Measurements from ENCODE around the gene CPED1.
"Not testable (repeated sequence)": the region's sequence is repeated elsewhere in the genome, so short reads cannot be mapped to it uniquely, and the experiment has no call there.

The CPED1 gene

GRCh38 chr7:121172484-121172883, 184.0 kb downstream of the CPED1 start:
- no peaks in the 10 kb centered on the region for H3K27me3 ChIP-seq (ENCODE audit: control insufficient read depth, insufficient read depth, low read length)
- no peak overlapping the region for H3K4me2 ChIP-seq (ENCODE audit: low read length)
- no peak overlapping the region for H3K4me3 ChIP-seq (ENCODE audit: low read length)
- no peaks in the 10 kb centered on the region for H3K9me3 ChIP-seq (replicated peaks; ENCODE audit: low read length)
- H3K9ac ChIP-seq (ENCODE audit: low read depth, low read length) = no peak overlapping the region
- H3K36me3 ChIP-seq (ENCODE audit: insufficient read depth, low read length) = no peaks in the 10 kb centered on the region
- no peaks in the 10 kb centered on the region for H3K4me1 ChIP-seq (ENCODE audit: control insufficient read depth, insufficient read depth, low read length)

DNA sequence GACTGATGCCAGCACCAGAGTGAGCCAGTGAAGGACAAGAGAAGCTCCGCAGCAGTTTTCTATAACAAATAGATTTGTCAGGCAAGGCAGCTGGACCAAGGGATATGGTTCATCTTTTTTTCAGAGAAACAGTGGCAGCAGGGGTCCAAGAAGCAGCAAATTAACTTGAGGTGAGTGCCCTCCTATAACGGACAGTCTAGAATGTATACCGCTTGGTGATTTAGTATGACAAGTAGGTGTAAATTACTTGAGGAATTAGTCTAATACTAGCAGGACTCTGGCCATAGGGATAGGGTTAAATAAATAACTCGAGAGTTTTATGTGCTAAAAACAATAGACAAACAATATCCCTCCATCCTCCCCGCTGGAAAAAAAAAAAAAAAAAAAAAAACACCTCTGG, 187.3 kb downstream of the CPED1 start:
- Histone ChIP-seq H3K4me3 (ENCODE audit: low read length) (no peak overlapping the region), H3K9ac (ENCODE audit: low read depth, low read length) (no peak overlapping the region), H3K4me1 (ENCODE audit: control insufficient read depth, insufficient read depth, low read length) (no peaks in the 10 kb centered on the region), H3K27me3 (ENCODE audit: control insufficient read depth, insufficient read depth, low read length) (no peaks in the 10 kb centered on the region), H3K4me2 (ENCODE audit: low read length) (no peak overlapping the region), H3K9me3 (replicated peaks; ENCODE audit: low read length) (no peaks in the 10 kb centered on the region), H3K36me3 (ENCODE audit: insufficient read depth, low read length) (no peaks in the 10 kb centered on the region)

DNA sequence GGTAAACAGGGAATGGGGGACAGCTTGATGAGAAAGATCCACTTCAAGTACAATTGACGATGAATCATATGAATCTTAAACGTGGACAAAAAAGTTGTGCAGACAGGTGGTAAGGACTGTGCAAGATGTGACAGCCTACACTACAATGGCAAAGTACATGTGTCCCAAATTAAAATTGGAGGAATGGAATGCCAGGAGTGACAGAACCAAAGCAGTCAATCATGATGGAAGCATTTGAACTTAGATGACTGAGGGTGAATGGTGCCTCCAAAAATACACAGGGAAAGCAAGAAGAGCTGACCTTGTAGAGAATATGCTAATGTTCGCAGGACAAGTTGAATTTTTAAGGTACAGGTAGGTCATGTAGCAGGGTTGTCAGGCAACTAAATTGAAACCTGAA, 189.9 kb downstream of the CPED1 start:
- no peak overlapping the region for H3K4me3 ChIP-seq (ENCODE audit: low read length)
- H3K27me3 ChIP-seq (ENCODE audit: control insufficient read depth, insufficient read depth, low read length) = no peaks in the 10 kb centered on the region
- no peaks in the 10 kb centered on the region for H3K36me3 ChIP-seq (ENCODE audit: insufficient read depth, low read length)
- no peak overlapping the region for H3K9ac ChIP-seq (ENCODE audit: low read depth, low read length)
- no peaks in the 10 kb centered on the region for H3K9me3 ChIP-seq (replicated peaks; ENCODE audit: low read length)
- no peak overlapping the region for H3K4me2 ChIP-seq (ENCODE audit: low read length)
- peaks cover 12% of the 10 kb centered on the region for H3K4me1 ChIP-seq (ENCODE audit: control insufficient read depth, insufficient read depth, low read length)

DNA sequence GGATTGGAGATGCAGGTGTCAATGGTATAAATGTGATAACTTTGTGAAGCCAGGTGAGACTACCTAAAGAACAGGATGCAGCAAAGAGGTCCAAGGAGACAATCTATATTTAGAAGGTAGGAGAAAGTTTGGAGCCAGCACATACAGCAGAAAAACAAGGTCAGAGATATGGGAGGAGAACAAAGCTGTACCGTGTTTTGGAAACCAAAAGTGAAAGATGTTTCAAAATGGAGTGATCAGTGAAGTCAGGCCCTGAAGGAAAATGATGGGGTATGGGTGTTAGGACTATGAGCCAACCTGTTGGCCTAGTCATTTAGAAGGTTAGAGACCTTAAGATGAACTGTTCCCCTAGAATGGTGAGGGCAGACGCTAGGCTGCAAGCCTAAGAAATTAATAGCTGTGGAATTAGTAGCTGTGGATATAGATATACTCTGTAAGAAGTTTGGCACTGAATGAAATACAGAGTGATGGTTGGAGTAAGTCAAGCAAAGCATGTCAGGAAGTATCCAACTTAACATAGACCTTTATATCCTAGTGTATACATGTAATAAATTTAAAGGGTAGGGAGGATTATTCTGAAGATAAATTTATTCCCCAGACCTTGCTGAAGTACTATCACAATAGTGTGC, 190.5 kb downstream of the CPED1 start:
- no peak overlapping the region for H3K4me2 ChIP-seq (ENCODE audit: low read length)
- H3K4me3 ChIP-seq (ENCODE audit: low read length) = no peak overlapping the region
- H3K4me1 ChIP-seq (ENCODE audit: control insufficient read depth, insufficient read depth, low read length) = peaks cover 12% of the 10 kb centered on the region
- H3K27me3 ChIP-seq (ENCODE audit: control insufficient read depth, insufficient read depth, low read length) = no peaks in the 10 kb centered on the region
- H3K9me3 ChIP-seq (replicated peaks; ENCODE audit: low read length) = no peaks in the 10 kb centered on the region
- H3K36me3 ChIP-seq (ENCODE audit: insufficient read depth, low read length) = no peaks in the 10 kb centered on the region
- H3K9ac ChIP-seq (ENCODE audit: low read depth, low read length) = no peak overlapping the region

DNA sequence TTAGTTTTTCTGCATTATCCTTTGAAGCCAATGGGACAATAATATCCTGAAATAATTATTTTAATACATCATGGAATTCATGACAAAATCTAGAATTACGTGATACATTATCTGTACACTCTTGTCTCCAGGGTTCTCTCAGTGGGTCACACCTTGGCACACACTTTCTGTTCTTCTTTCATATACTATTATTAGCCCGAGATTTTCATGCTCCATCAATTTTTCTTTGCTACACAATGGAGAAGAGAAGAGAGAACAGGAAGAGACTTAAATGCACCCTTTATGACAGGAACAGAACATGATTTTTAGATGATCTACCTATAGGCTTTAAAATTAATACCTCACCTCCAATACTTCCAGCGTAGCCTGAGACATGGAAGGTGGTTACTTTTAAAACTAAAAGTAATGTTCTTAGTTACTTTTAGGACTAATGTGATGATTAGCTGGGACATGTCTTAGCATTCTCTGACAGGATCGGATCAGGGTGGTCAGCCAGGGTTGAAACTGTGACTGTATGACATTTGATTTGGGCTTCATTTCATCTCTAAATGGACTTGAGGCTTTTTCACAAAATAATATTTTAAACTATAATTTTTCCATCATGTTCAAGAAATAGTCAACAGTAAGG, 192.0 kb downstream of the CPED1 start:
- Histone ChIP-seq H3K4me2 (ENCODE audit: low read length) (no peak overlapping the region), H3K9ac (ENCODE audit: low read depth, low read length) (no peak overlapping the region), H3K36me3 (ENCODE audit: insufficient read depth, low read length) (no peaks in the 10 kb centered on the region), H3K4me1 (ENCODE audit: control insufficient read depth, insufficient read depth, low read length) (peaks cover 12% of the 10 kb centered on the region), H3K27me3 (ENCODE audit: control insufficient read depth, insufficient read depth, low read length) (no peaks in the 10 kb centered on the region), H3K4me3 (ENCODE audit: low read length) (no peak overlapping the region), H3K9me3 (replicated peaks; ENCODE audit: low read length) (no peaks in the 10 kb centered on the region)

DNA sequence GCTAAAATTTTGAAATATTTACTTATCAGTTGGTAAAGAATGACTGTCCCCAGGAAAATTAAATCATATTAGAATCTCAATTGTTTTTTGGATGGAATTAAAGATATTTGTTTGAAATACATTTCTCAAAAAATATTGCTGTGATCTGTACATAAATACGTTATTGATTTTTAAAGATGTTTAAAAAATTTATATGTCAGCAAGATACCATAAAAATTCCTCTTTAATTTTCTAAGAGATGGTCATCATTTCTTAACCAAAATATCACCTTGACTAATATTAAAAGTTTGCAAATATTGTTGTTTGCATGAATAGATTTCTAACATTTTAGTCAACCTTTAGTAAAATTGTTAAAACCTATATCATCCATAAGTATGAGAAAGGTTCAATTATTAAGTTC, 192.8 kb downstream of the CPED1 start:
- no peak overlapping the region for H3K4me3 ChIP-seq (ENCODE audit: low read length)
- H3K36me3 ChIP-seq (ENCODE audit: insufficient read depth, low read length) = no peaks in the 10 kb centered on the region
- no peak overlapping the region for H3K4me2 ChIP-seq (ENCODE audit: low read length)
- H3K9ac ChIP-seq (ENCODE audit: low read depth, low read length) = no peak overlapping the region
- no peaks in the 10 kb centered on the region for H3K27me3 ChIP-seq (ENCODE audit: control insufficient read depth, insufficient read depth, low read length)
- H3K4me1 ChIP-seq (ENCODE audit: control insufficient read depth, insufficient read depth, low read length) = peaks cover 12% of the 10 kb centered on the region
- H3K9me3 ChIP-seq (replicated peaks; ENCODE audit: low read length) = no peaks in the 10 kb centered on the region

- no peak overlapping the region for H3K9ac ChIP-seq (ENCODE audit: low read depth, low read length)
- H3K4me1 ChIP-seq (ENCODE audit: control insufficient read depth, insufficient read depth, low read length) = peaks cover 15% of the 10 kb centered on the region
- H3K36me3 ChIP-seq (ENCODE audit: insufficient read depth, low read length) = no peaks in the 10 kb centered on the region
These were observed 193.8 kb downstream of the CPED1 start for GRCh38 chr7:121182281-121182680.

GRCh38 chr7:121182902-121183301, 194.4 kb downstream of the CPED1 start:
- Histone ChIP-seq H3K36me3 (ENCODE audit: insufficient read depth, low read length) (no peaks in the 10 kb centered on the region), H3K9ac (ENCODE audit: low read depth, low read length) (no peak overlapping the region), H3K27me3 (ENCODE audit: control insufficient read depth, insufficient read depth, low read length) (no peaks in the 10 kb centered on the region), H3K4me3 (ENCODE audit: low read length) (no peak overlapping the region), H3K4me2 (ENCODE audit: low read length) (no peak overlapping the region), H3K4me1 (ENCODE audit: control insufficient read depth, insufficient read depth, low read length) (peaks cover 19% of the 10 kb centered on the region), H3K9me3 (replicated peaks; ENCODE audit: low read length) (no peaks in the 10 kb centered on the region)

More at GRCh38 chr7:121182281-121182680, 193.8 kb downstream of the CPED1 start:
- H3K4me2 ChIP-seq (ENCODE audit: low read length) = no peak overlapping the region
- H3K9me3 ChIP-seq (replicated peaks; ENCODE audit: low read length) = no peaks in the 10 kb centered on the region
- no peaks in the 10 kb centered on the region for H3K27me3 ChIP-seq (ENCODE audit: control insufficient read depth, insufficient read depth, low read length)
- H3K4me3 ChIP-seq (ENCODE audit: low read length) = no peak overlapping the region

- H3K4me3 ChIP-seq (ENCODE audit: low read length); H3K9ac ChIP-seq (ENCODE audit: low read depth, low read length): not testable (repeated sequence)
These were observed 195.4 kb downstream of the CPED1 start for GRCh38 chr7:121183883-121184282.

DNA sequence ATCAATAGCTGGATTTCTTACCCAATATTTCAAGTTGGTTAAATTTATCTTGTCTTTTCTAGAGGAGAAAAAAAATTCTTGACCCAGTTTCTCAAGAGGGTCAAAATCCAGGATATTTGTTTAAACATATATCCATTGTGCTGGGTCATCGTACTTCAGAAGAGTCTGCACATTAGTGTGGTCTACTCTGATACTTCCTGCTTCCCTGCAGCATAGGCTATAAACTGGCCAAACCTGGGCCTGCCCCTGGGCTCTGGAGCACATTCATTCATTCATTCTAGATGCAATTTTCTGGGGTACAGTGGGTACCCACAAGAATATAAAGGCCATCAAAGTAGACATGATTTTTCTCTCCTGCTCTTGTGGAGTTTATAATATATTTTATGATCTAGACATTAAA, 198.2 kb downstream of the CPED1 start:
- Histone ChIP-seq H3K9ac (ENCODE audit: low read depth, low read length) (no peak overlapping the region), H3K36me3 (ENCODE audit: insufficient read depth, low read length) (no peaks in the 10 kb centered on the region), H3K4me3 (ENCODE audit: low read length) (no peak overlapping the region), H3K27me3 (ENCODE audit: control insufficient read depth, insufficient read depth, low read length) (no peaks in the 10 kb centered on the region), H3K4me1 (ENCODE audit: control insufficient read depth, insufficient read depth, low read length) (peaks cover 19% of the 10 kb centered on the region), H3K9me3 (replicated peaks; ENCODE audit: low read length) (no peaks in the 10 kb centered on the region), H3K4me2 (ENCODE audit: low read length) (no peak overlapping the region)

More at GRCh38 chr7:121183883-121184282, 195.4 kb downstream of the CPED1 start:
- not testable (repeated sequence) for H3K4me2 ChIP-seq (ENCODE audit: low read length); H3K27me3 ChIP-seq (ENCODE audit: control insufficient read depth, insufficient read depth, low read length); H3K36me3 ChIP-seq (ENCODE audit: insufficient read depth, low read length); H3K9me3 ChIP-seq (replicated peaks; ENCODE audit: low read length)
- H3K4me1 ChIP-seq (ENCODE audit: control insufficient read depth, insufficient read depth, low read length) = peaks cover 19% of the 10 kb centered on the region

GRCh38 chr7:121187222-121187621, 198.7 kb downstream of the CPED1 start:
- no peaks in the 10 kb centered on the region for H3K9me3 ChIP-seq (replicated peaks; ENCODE audit: low read length)

GRCh38 chr7:121187676-121188075, 199.2 kb downstream of the CPED1 start:
- Histone ChIP-seq H3K9me3 (replicated peaks; ENCODE audit: low read length) (no peaks in the 10 kb centered on the region), H3K4me3 (ENCODE audit: low read length) (no peak overlapping the region), H3K27me3 (ENCODE audit: control insufficient read depth, insufficient read depth, low read length) (no peaks in the 10 kb centered on the region), H3K4me1 (ENCODE audit: control insufficient read depth, insufficient read depth, low read length) (peaks cover 13% of the 10 kb centered on the region), H3K9ac (ENCODE audit: low read depth, low read length) (no peak overlapping the region), H3K4me2 (ENCODE audit: low read length) (no peak overlapping the region), H3K36me3 (ENCODE audit: insufficient read depth, low read length) (no peaks in the 10 kb centered on the region)

More at GRCh38 chr7:121187222-121187621, 198.7 kb downstream of the CPED1 start:
- no peak overlapping the region for H3K4me3 ChIP-seq (ENCODE audit: low read length)
- no peaks in the 10 kb centered on the region for H3K27me3 ChIP-seq (ENCODE audit: control insufficient read depth, insufficient read depth, low read length)
- no peak overlapping the region for H3K9ac ChIP-seq (ENCODE audit: low read depth, low read length)
- H3K4me1 ChIP-seq (ENCODE audit: control insufficient read depth, insufficient read depth, low read length) = peaks cover 17% of the 10 kb centered on the region
- H3K36me3 ChIP-seq (ENCODE audit: insufficient read depth, low read length) = no peaks in the 10 kb centered on the region
- H3K4me2 ChIP-seq (ENCODE audit: low read length) = no peak overlapping the region

All from skeletal muscle satellite cell (primary cell).